Activated T-helper 2 cell treated with anti-CD3 and anti-CD28 coated beads, Interferon-gamma antibody, Interleukin-2, Interleukin-4, amounts not matched to agents 10 μg/mL and 5 μg/mL and 100 μg/mL, durations not matched to agents 14 hours and 24 hours and 36 hours (primary cell): ENCODE results near the gene DPEP3. TPM values are rescaled to one million over a fixed set of nuclear protein-coding genes. Genes with fewer than 3 reads are reported as not detected.

Source experiments
- DNase-seq: peaks from one replicate; pipeline ENCODE4 v3.0.0; 2021; ENCODE audit warnings: low spot score
- H3K27ac Mint-ChIP-seq: one replicate; pipeline ENCODE4 v1.8.0; 2021; ENCODE audit warnings: mixed read lengths
- H3K27me3 Mint-ChIP-seq: one replicate; pipeline ENCODE4 v1.8.0; 2021; ENCODE audit warnings: low read depth, mixed read lengths
- H3K36me3 Mint-ChIP-seq: one replicate; pipeline ENCODE4 v1.8.0; 2021; ENCODE audit warnings: low read depth, mixed read lengths
- H3K4me1 Mint-ChIP-seq: one replicate; pipeline ENCODE4 v1.8.0; 2021; ENCODE audit warnings: low read depth, mixed read lengths
- H3K4me3 Mint-ChIP-seq: one replicate; pipeline ENCODE4 v1.8.0; 2021; ENCODE audit warnings: low read depth, mild to moderate bottlenecking, moderate library complexity, mixed read lengths
- H3K9me3 Mint-ChIP-seq: one replicate; pipeline ENCODE4 v1.8.0; 2021; ENCODE audit warnings: mixed read lengths
- intact Hi-C: fragments of 100-400 bp; cut with micrococcal nuclease; formaldehyde crosslinking; loops from one replicate; pipeline ENCODE4 v1.15.1; 2023
- total RNA-seq: library from RNA; stranded (reverse); gene quantifications from 2 replicates; pipeline ENCODE4 v1.2.3, GENCODE V29; 2022

Gene DPEP3
- total RNA-seq, 1 donor from 2014 or later = not detected

DNA sequence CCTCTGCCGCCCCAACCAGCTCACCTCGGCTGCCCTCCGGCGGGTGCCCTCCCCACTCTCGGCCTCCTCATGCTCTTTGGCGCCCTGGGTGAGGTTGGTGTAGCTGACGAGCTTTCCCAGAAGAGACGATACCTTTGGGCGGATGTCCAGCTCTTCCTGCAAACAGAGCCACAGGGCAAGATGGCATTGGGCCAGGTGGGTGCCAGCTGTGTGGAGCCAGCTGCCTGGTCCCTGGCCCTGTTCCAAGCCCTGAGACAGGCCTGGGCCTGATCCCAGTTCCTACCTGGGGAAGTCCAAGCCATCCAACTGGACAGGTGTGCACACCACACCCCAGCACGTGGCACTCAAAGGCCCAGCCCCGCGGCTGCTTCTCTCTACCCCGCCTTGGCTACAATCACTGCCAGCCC is 18.7 kb downstream of the DPEP3 start:
- H3K27me3 Mint-ChIP-seq = no peaks in the 10 kb centered on the region
- intact Hi-C loops = no loop called here
- no peaks in the 10 kb centered on the region for H3K9me3 Mint-ChIP-seq
- peaks cover 32% of the 10 kb centered on the region for H3K36me3 Mint-ChIP-seq
- H3K4me3 Mint-ChIP-seq = no peak overlapping the region
- no peak for DNase-seq
- peaks cover 10% of the 10 kb centered on the region for H3K4me1 Mint-ChIP-seq
- no peak overlapping the region for H3K27ac Mint-ChIP-seq

DNA sequence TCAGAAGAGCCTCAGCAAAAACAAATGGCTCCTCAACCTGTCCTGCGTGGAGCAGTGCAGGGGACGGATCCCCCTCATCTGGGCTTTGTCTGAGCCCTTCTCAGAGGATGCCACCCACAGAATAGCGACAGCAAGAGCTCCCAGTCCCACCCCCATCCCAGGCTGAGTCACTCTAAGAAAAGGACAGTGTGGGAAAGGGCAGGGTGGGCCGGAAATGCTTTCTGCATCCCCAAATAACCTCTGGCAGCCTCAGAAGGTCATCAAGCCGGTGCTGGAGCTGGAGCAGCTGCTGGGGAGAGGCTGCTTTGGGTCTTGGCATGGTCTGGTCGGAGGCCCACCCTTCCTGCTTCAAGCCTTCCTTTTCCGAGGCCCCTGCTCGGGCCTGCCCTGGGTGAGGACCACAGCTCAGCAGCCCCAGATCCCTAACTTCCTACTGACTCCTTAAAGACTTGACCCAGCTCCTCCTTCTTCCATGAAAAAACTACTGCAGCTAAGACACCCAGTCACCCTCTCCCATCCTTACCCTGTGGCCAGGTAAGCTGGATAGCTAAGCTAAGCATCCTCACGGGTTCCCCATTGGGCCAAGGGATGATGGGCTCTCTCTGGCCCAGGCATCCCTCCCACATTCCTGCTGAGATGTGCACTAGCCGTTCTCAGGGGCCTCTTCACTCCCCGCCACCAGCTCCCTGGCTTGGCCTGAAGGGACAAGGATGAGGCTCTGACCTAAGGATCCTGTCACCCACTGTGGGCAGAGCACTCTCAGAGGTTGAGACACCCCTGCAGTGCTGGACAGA is 20.6 kb downstream of the DPEP3 start:
- no peak overlapping the region for H3K27ac Mint-ChIP-seq
- H3K9me3 Mint-ChIP-seq = no peaks in the 10 kb centered on the region
- no peak for DNase-seq
- H3K4me3 Mint-ChIP-seq = no peak overlapping the region
- intact Hi-C loops = no loop called here
- H3K27me3 Mint-ChIP-seq = no peaks in the 10 kb centered on the region
- H3K4me1 Mint-ChIP-seq = peaks cover under 1% of the 10 kb centered on the region
- peaks cover 34% of the 10 kb centered on the region for H3K36me3 Mint-ChIP-seq

GRCh38 chr16:67957622-67958021 is 22.7 kb downstream of the DPEP3 start:
- H3K36me3 Mint-ChIP-seq = peaks cover 29% of the 10 kb centered on the region
- H3K9me3 Mint-ChIP-seq = no peaks in the 10 kb centered on the region
- no peaks in the 10 kb centered on the region for H3K27me3 Mint-ChIP-seq
- no peak overlapping the region for H3K27ac Mint-ChIP-seq
- H3K4me3 Mint-ChIP-seq = no peak overlapping the region
- no peak for DNase-seq
- H3K4me1 Mint-ChIP-seq = no peaks in the 10 kb centered on the region
- intact Hi-C loops = no loop called here

DNA sequence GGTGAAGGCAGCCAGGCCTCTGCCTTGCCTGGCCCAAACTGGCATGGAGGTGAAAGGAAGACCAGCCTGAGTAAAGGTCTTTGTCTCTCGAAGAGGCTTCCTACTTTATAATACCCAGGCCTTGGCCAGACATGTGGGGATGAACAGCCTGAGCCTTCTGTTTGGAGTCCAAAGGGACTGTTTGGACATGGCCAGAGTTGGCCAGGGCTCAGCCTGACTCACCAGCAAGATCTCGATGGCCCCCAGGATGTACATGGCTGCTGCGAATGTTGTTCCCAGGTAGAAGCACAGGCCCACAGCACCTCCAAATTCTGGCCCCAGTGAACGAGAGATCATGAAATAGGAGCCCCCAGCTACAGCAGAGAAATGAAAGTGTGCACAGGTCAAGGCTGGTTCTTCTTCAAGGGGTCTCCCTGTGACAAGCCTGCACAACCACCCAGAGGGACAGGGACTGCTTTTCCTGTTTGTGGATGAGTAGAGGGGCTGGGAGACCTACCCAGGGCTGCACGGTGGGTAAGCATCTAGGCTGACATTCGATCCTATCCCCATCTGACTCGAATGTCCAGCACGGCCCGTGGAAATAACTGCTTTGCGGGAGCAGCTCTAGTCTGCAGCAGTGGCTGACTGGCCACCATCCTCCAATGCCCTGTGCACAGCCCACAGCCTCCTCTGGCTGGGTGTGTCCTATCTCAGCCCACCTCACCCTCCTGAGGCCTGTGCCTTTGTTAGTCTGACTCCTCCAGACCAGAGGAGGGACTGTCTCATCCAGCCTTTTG is 25.7 kb downstream of the DPEP3 start:
- no peaks in the 10 kb centered on the region for H3K9me3 Mint-ChIP-seq
- no peak for DNase-seq
- intact Hi-C loops = no loop called here
- no peaks in the 10 kb centered on the region for H3K4me1 Mint-ChIP-seq
- H3K4me3 Mint-ChIP-seq = no peak overlapping the region
- H3K36me3 Mint-ChIP-seq = peaks cover 14% of the 10 kb centered on the region
- H3K27ac Mint-ChIP-seq = no peak overlapping the region
- H3K27me3 Mint-ChIP-seq = no peaks in the 10 kb centered on the region

- H3K4me1 Mint-ChIP-seq = no peaks in the 10 kb centered on the region
- H3K9me3 Mint-ChIP-seq = no peaks in the 10 kb centered on the region
- intact Hi-C loops = no loop called here
- no peak overlapping the region for H3K27ac Mint-ChIP-seq
- H3K4me3 Mint-ChIP-seq = no peak overlapping the region
- DNase-seq = no peak
- H3K36me3 Mint-ChIP-seq = peaks cover 14% of the 10 kb centered on the region
- no peaks in the 10 kb centered on the region for H3K27me3 Mint-ChIP-seq
These were observed 26.5 kb downstream of the DPEP3 start for GRCh38 chr16:67953641-67954375.

GRCh38 chr16:67951485-67951884 is 28.8 kb downstream of the DPEP3 start:
- H3K27me3 Mint-ChIP-seq = no peaks in the 10 kb centered on the region
- intact Hi-C loops = no loop called here
- no peak overlapping the region for H3K4me3 Mint-ChIP-seq
- no peaks in the 10 kb centered on the region for H3K9me3 Mint-ChIP-seq
- H3K4me1 Mint-ChIP-seq = no peaks in the 10 kb centered on the region
- no peak overlapping the region for H3K27ac Mint-ChIP-seq
- H3K36me3 Mint-ChIP-seq = peaks cover 15% of the 10 kb centered on the region
- DNase-seq = no peak

DNA sequence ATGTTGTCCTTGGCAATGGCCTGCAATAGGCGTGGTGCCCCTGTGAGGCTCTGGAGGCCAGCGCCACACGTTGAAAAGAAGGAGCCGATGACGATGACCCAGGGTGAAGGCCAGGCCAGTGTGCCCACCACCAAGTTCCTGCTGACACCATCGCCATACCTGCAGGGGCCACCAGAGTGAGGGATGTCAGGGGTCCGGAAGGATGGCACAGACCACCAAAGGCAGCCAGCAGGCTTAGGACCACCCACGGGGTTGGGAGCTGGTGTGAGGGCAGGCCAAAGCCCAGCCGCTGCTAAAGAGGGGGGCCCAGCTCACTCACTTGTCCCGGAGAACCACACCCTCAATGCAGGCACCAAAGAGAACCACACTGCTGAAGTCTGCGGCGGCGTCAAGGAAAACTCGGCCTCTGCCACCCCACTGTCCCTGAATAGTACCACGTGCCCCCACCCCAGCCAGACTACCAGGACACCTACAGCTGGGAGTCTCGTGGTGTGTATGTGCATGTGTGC is 29.9 kb downstream of the DPEP3 start:
- intact Hi-C loops = no loop called here
- Mint-ChIP-seq H3K4me3 (no peak overlapping the region), H3K27ac (no peak overlapping the region), H3K4me1 (no peaks in the 10 kb centered on the region), H3K36me3 (peaks cover 15% of the 10 kb centered on the region), H3K27me3 (no peaks in the 10 kb centered on the region), H3K9me3 (no peaks in the 10 kb centered on the region)
- no peak for DNase-seq

DNA sequence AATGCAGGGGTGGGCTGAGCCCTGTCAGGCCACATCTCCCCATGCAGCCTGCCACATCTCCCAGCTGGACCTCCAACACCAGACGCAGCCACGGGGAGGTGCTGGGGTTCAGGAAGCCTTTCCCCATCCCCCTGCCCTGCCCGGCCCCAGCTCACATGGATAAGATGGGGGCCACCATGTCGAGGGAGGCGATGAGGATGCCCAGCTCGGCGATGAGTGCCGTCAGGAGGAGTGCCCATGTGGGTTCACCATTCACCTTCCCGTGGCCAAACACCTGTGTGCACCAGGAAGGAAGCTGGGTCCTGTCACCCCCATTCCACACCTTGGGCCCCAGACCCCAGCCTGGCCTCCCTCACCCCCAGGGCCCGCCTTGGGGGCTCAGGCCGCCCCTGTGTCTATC is 30.7 kb downstream of the DPEP3 start:
- H3K4me3 Mint-ChIP-seq = no peak overlapping the region
- intact Hi-C loops = no loop called here
- no peaks in the 10 kb centered on the region for H3K9me3 Mint-ChIP-seq
- no peaks in the 10 kb centered on the region for H3K27me3 Mint-ChIP-seq
- no peaks in the 10 kb centered on the region for H3K4me1 Mint-ChIP-seq
- no peak overlapping the region for H3K27ac Mint-ChIP-seq
- H3K36me3 Mint-ChIP-seq = peaks cover 9% of the 10 kb centered on the region
- no peak for DNase-seq

DNA sequence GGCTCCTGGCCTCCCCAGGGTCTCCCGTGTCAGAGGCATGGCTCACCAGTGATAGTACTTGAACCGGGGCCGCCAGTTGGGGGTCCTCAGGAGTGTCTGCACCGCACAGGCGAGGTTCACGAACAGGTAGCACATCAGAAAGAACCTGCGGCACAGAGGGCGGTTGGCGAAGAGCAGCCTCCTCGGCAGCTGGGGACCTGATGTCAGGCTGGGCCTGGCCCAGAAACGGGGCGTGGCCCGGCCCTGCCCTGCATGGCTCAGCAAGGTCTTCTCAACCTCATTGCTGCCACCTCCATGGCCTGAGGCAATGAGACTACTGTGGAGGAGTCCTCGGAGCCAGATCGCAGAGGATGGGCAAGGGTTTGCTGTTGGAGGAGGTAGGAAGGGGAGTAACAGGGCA is 32.3 kb downstream of the DPEP3 start:
- intact Hi-C loops = no loop called here
- Mint-ChIP-seq H3K36me3 (peaks cover 9% of the 10 kb centered on the region), H3K4me1 (no peaks in the 10 kb centered on the region), H3K27ac (no peak overlapping the region), H3K9me3 (no peaks in the 10 kb centered on the region), H3K27me3 (no peaks in the 10 kb centered on the region), H3K4me3 (no peak overlapping the region)
- DNase-seq = no peak

GRCh38 chr16:67946966-67947558 is 33.2 kb downstream of the DPEP3 start:
- Mint-ChIP-seq H3K9me3 (no peaks in the 10 kb centered on the region), H3K36me3 (peaks cover 12% of the 10 kb centered on the region), H3K27ac (no peak overlapping the region), H3K4me1 (no peaks in the 10 kb centered on the region), H3K4me3 (no peak overlapping the region), H3K27me3 (no peaks in the 10 kb centered on the region)
- intact Hi-C loops = no loop called here
- DNase-seq = no peak

- Mint-ChIP-seq H3K27ac (no peak overlapping the region), H3K4me1 (peaks cover 7% of the 10 kb centered on the region), H3K27me3 (no peaks in the 10 kb centered on the region), H3K9me3 (no peaks in the 10 kb centered on the region), H3K36me3 (peaks cover 12% of the 10 kb centered on the region), H3K4me3 (no peak overlapping the region)
- no peak for DNase-seq
- intact Hi-C loops = no loop called here
These were observed 34.1 kb downstream of the DPEP3 start for GRCh38 chr16:67946128-67946569.

GRCh38 chr16:67945392-67945933 is 34.8 kb downstream of the DPEP3 start:
- H3K36me3 Mint-ChIP-seq = peaks cover 10% of the 10 kb centered on the region
- intact Hi-C loops = no loop called here
- no peak for DNase-seq
- H3K4me3 Mint-ChIP-seq = no peak overlapping the region
- H3K27me3 Mint-ChIP-seq = no peaks in the 10 kb centered on the region
- peaks cover 7% of the 10 kb centered on the region for H3K4me1 Mint-ChIP-seq
- H3K27ac Mint-ChIP-seq = no peak overlapping the region
- H3K9me3 Mint-ChIP-seq = no peaks in the 10 kb centered on the region
